Peyer's patch (tissue), 4 donors: ENCODE results near the gene ADNP2. TPM values are rescaled to one million over a fixed set of nuclear protein-coding genes. Genes with fewer than 3 reads are reported as not detected.

Experiments
- DNase-seq, 3 donors: peaks; one replicate each; pipeline ENCODE4 v3.0.0-alpha.2; 2017 to 2019
- H3K27ac ChIP-seq, 4 donors: fragments of 200-600 bp; sonication (generic); one replicate each; pipeline ENCODE4 v1.5.1; 2016 to 2019
- H3K27me3 ChIP-seq, 2 donors: fragments of 200-600 bp; sonication (generic); one replicate each; pipeline ENCODE4 v1.5.1; 2019
- H3K36me3 ChIP-seq, 3 donors: fragments of 200-600 bp; sonication (generic); one replicate each; pipeline ENCODE4 v1.5.1; 2016 to 2019
- H3K4me1 ChIP-seq, 4 donors: fragments of 200-600 bp; sonication (generic); one replicate each; pipeline ENCODE4 v1.5.1; 2016 to 2019
- H3K4me3 ChIP-seq, 4 donors: fragments of 200-600 bp; sonication (generic); 1 replicate in 3 of 4; 2 replicates in 1 of 4; pipeline ENCODE4 v1.5.1; 2016 to 2019; ENCODE audit warnings: mild to moderate bottlenecking in 1 of 4
- H3K9me3 ChIP-seq, 4 donors: fragments of 200-600 bp; sonication (generic); one replicate each; pipeline ENCODE4 v1.5.1; 2016 to 2019; ENCODE audit warnings: mild to moderate bottlenecking in 1 of 4
- CTCF ChIP-seq, 6 experiments: fragments of 450-650 bp in 4 of 6; fragments of 200-600 bp in 2 of 6; sonication (generic) in 1 of 6; IDR thresholded peaks; one replicate each; pipeline ENCODE4 v1.5.1; 2017 to 2019; ENCODE audit warnings: antibody characterized with exemption in 6 of 6, mild to moderate bottlenecking in 3 of 6, moderate library complexity in 1 of 6
- POLR2A ChIP-seq, 2 donors: fragments of 450-650 bp; IDR thresholded peaks; one replicate each; pipeline ENCODE4 v1.5.1; 2017; ENCODE audit warnings: antibody characterized with exemption in 2 of 2, mild to moderate bottlenecking in 2 of 2, moderate library complexity in 2 of 2
- total RNA-seq, 4 donors: library from RNA; depleted of rRNA; stranded (reverse); fragments of >200 nt; gene quantifications; one replicate each; pipeline ENCODE4 v1.1.0, GENCODE V29; 2016

The ADNP2 gene
- total RNA-seq, 4 donors from 2014 or later = 18.9 to 26.7 (median 24.0) TPM

- H3K4me3 ChIP-seq = no peak overlapping the region
These were observed 6.0 kb downstream of the ADNP2 start for GRCh38 chr18:80115035-80115434.

GRCh38 chr18:80119111-80119510, 10.0 kb downstream of the ADNP2 start:
- H3K36me3 ChIP-seq = peaks cover 0 to 20% (median 0%) of the 10 kb centered on the region in 3 donors
- H3K27me3 ChIP-seq = no peaks in the 10 kb centered on the region
- H3K4me1 ChIP-seq = no peaks in the 10 kb centered on the region

More at GRCh38 chr18:80115035-80115434, 6.0 kb downstream of the ADNP2 start:
- Histone ChIP-seq H3K4me1 (peaks cover 0 to 13% (median 2%) of the 10 kb centered on the region in 4 donors), H3K27ac (no peak overlapping the region), H3K9me3 (no peaks in the 10 kb centered on the region), H3K36me3 (peaks cover 0 to 20% (median 0%) of the 10 kb centered on the region in 3 donors), H3K27me3 (no peaks in the 10 kb centered on the region)
- TF ChIP-seq CTCF (IDR thresholded peaks at IDR 0.05) (no peak), POLR2A (IDR thresholded peaks at IDR 0.05) (no peak)
- no peak for DNase-seq

GRCh38 chr18:80120932-80121331, 11.9 kb downstream of the ADNP2 start:
- Histone ChIP-seq H3K9me3 (no peaks in the 10 kb centered on the region), H3K4me1 (no peaks in the 10 kb centered on the region), H3K36me3 (peaks cover 0 to 20% (median 0%) of the 10 kb centered on the region in 3 donors), H3K27ac (no peak overlapping the region), H3K4me3 (no peak overlapping the region), H3K27me3 (no peaks in the 10 kb centered on the region)
- DNase-seq = no peak
- TF ChIP-seq CTCF (IDR thresholded peaks at IDR 0.05) (no peak), POLR2A (IDR thresholded peaks at IDR 0.05) (no peak)

More at GRCh38 chr18:80119111-80119510, 10.0 kb downstream of the ADNP2 start:
- Histone ChIP-seq H3K4me3 (no peak overlapping the region), H3K27ac (no peak overlapping the region), H3K9me3 (no peaks in the 10 kb centered on the region)
- TF ChIP-seq POLR2A (IDR thresholded peaks at IDR 0.05) (no peak), CTCF (IDR thresholded peaks at IDR 0.05) (no peak)
- DNase-seq = no peak

- no peak for DNase-seq
- Histone ChIP-seq H3K9me3 (no peaks in the 10 kb centered on the region), H3K4me3 (no peak overlapping the region), H3K4me1 (no peaks in the 10 kb centered on the region), H3K36me3 (peaks cover 0 to 7% (median 0%) of the 10 kb centered on the region in 3 donors), H3K27ac (no peak overlapping the region), H3K27me3 (no peaks in the 10 kb centered on the region)
- TF ChIP-seq CTCF (IDR thresholded peaks at IDR 0.05) (no peak), POLR2A (IDR thresholded peaks at IDR 0.05) (no peak)
These were observed 15.1 kb downstream of the ADNP2 start for GRCh38 chr18:80124131-80124530.

GRCh38 chr18:80126797-80127196, 17.7 kb downstream of the ADNP2 start:
- Histone ChIP-seq H3K27ac (no peak overlapping the region), H3K36me3 (no peaks in the 10 kb centered on the region), H3K4me1 (no peaks in the 10 kb centered on the region), H3K4me3 (no peak overlapping the region), H3K27me3 (no peaks in the 10 kb centered on the region), H3K9me3 (no peaks in the 10 kb centered on the region)
- TF ChIP-seq POLR2A (IDR thresholded peaks at IDR 0.05) (no peak), CTCF (IDR thresholded peaks at IDR 0.05) (no peak)
- DNase-seq = no peak

- Histone ChIP-seq H3K27me3 (no peaks in the 10 kb centered on the region), H3K4me1 (no peaks in the 10 kb centered on the region), H3K36me3 (peaks cover 0 to 2% (median 0%) of the 10 kb centered on the region in 3 donors), H3K27ac (no peak overlapping the region), H3K4me3 (no peak overlapping the region), H3K9me3 (no peaks in the 10 kb centered on the region)
- no peak for DNase-seq
- TF ChIP-seq POLR2A (IDR thresholded peaks at IDR 0.05) = no peak
- no peak for TF ChIP-seq CTCF (IDR thresholded peaks at IDR 0.05)
These were observed 18.6 kb downstream of the ADNP2 start for GRCh38 chr18:80127635-80128034.
